CD14-positive monocyte (primary cell): Measurements from ENCODE around the gene DISP2. TPM values are rescaled to one million over a fixed set of nuclear protein-coding genes. Genes with fewer than 3 reads are reported as not detected.

Experiments
- DNase-seq, 3 donors: peaks; one replicate each; pipeline ENCODE4 v3.0.0-alpha.2; 2011 to 2022
- H2AFZ ChIP-seq: 2 replicates; pipeline ENCODE4 v1.6.0; 2012; ENCODE audit warnings: mild to moderate bottlenecking, low read depth, low read length, inconsistent platforms; ENCODE audit not compliant: insufficient read depth, poor library complexity, severe bottlenecking
- H3K27ac ChIP-seq, 2 donors: 1 replicate in 1 of 2; 2 replicates in 1 of 2; pipeline ENCODE4 v1.5.1; 2012 to 2013; ENCODE audit warnings: low read length in 2 of 2, control low read depth in 1 of 2, inconsistent platforms in 1 of 2, low read depth in 1 of 2, mild to moderate bottlenecking in 1 of 2
- H3K27me3 ChIP-seq, 2 donors: one replicate each; pipeline versions ENCODE4 v1.6.0 to v1.6.1; 2011 to 2013; ENCODE audit warnings: low read length in 2 of 2; ENCODE audit not compliant: control insufficient read depth in 2 of 2, insufficient read depth in 2 of 2
- H3K36me3 ChIP-seq, 2 donors: replicated peaks in 1 of 2; 1 replicate in 1 of 2; 2 replicates in 1 of 2; pipeline versions ENCODE4 v1.5.1 to v1.6.1; 2012 to 2013; ENCODE audit warnings: low read length in 2 of 2, control low read depth in 1 of 2, inconsistent platforms in 1 of 2, mild to moderate bottlenecking in 1 of 2; ENCODE audit not compliant: insufficient read depth in 2 of 2, control insufficient read depth in 1 of 2
- H3K4me1 ChIP-seq, 2 donors: 1 replicate in 1 of 2; 2 replicates in 1 of 2; pipeline versions ENCODE4 v1.5.1 to v1.6.1; 2012 to 2013; ENCODE audit warnings: low read length in 2 of 2, control low read depth in 1 of 2, inconsistent platforms in 1 of 2, mild to moderate bottlenecking in 1 of 2, moderate library complexity in 1 of 2; ENCODE audit not compliant: insufficient read depth in 2 of 2, control insufficient read depth in 1 of 2
- H3K4me2 ChIP-seq: replicated peaks from 2 replicates; pipeline ENCODE3; 2012; ENCODE audit warnings: low read length, moderate library complexity, mild to moderate bottlenecking; ENCODE audit not compliant: poor library complexity, severe bottlenecking; ENCODE audit errors: extremely low read depth
- H3K4me3 ChIP-seq, 3 experiments: fragments of 200-600 bp in 1 of 3; sonication (generic) in 1 of 3; replicated peaks in 1 of 3; 1 replicate in 2 of 3; 2 replicates in 1 of 3; pipeline ENCODE4 v1.5.1; 2011 to 2013; ENCODE audit warnings: low read length in 3 of 3, mild to moderate bottlenecking in 3 of 3, control low read depth in 2 of 3, low read depth in 2 of 3, inconsistent platforms in 1 of 3, moderate library complexity in 1 of 3
- H3K79me2 ChIP-seq: 2 replicates; pipeline ENCODE4 v1.6.0; 2012; ENCODE audit warnings: mild to moderate bottlenecking, control low read depth, inconsistent platforms, low read length, moderate library complexity; ENCODE audit not compliant: insufficient read depth
- H3K9ac ChIP-seq: 2 replicates; pipeline ENCODE4 v1.6.0; 2017; ENCODE audit warnings: low read length, mild to moderate bottlenecking; ENCODE audit not compliant: insufficient read depth, poor library complexity, severe bottlenecking
- H3K9me3 ChIP-seq, 2 donors: replicated peaks in 1 of 2; 1 replicate in 1 of 2; 2 replicates in 1 of 2; pipeline versions ENCODE4 v1.5.1 to v1.6.1; 2012 to 2013; ENCODE audit warnings: low read length in 2 of 2, control low read depth in 1 of 2; ENCODE audit not compliant: control insufficient read depth in 1 of 2, insufficient read depth in 1 of 2
- H4K20me1 ChIP-seq: 2 replicates; pipeline ENCODE4 v1.6.0; 2012; ENCODE audit warnings: mild to moderate bottlenecking, low read length, control low read depth, moderate library complexity; ENCODE audit not compliant: insufficient read depth
- H3K27ac Mint-ChIP-seq, 7 donors: one replicate each; pipeline ENCODE4 v1.8.0; 2020; ENCODE audit warnings: mild to moderate bottlenecking in 7 of 7, mixed read lengths in 7 of 7, moderate library complexity in 6 of 7, inconsistent platforms in 2 of 7
- H3K27me3 Mint-ChIP-seq, 3 donors: one replicate each; pipeline ENCODE4 v1.8.0; 2021 to 2022; ENCODE audit warnings: low read depth in 3 of 3, mild to moderate bottlenecking in 3 of 3, mixed read lengths in 3 of 3, moderate library complexity in 3 of 3, inconsistent platforms in 1 of 3
- H3K36me3 Mint-ChIP-seq, 2 donors: one replicate each; pipeline ENCODE4 v1.8.0; 2020; ENCODE audit warnings: mixed read lengths in 2 of 2, inconsistent platforms in 1 of 2, mild to moderate bottlenecking in 1 of 2
- H3K4me1 Mint-ChIP-seq: one replicate; pipeline ENCODE4 v1.8.0; 2020; ENCODE audit warnings: mild to moderate bottlenecking, mixed read lengths
- H3K4me3 Mint-ChIP-seq, 2 donors: one replicate each; pipeline ENCODE4 v1.8.0; 2020; ENCODE audit warnings: mild to moderate bottlenecking in 2 of 2, mixed read lengths in 2 of 2, moderate library complexity in 1 of 2
- H3K9me3 Mint-ChIP-seq, 7 donors: one replicate each; pipeline ENCODE4 v1.8.0; 2020 to 2022; ENCODE audit warnings: mixed read lengths in 7 of 7, mild to moderate bottlenecking in 6 of 7, moderate library complexity in 6 of 7, inconsistent platforms in 2 of 7
- WGBS: methylation state at CpG from one replicate; pipeline ENCODE4 v1.1.5; 2013; ENCODE audit warnings: missing lambda C conversion rate; ENCODE audit not compliant: insufficient coverage; 5-methylcytosine and 5-hydroxymethylcytosine counted together
- intact Hi-C, 2 donors: fragments of 100-400 bp; cut with micrococcal nuclease; formaldehyde crosslinking; loops; one replicate each; pipeline versions ENCODE4 v1.15.0 to v1.15.1; 2023
- polyA plus RNA-seq, 3 donors: library from polyadenylated mRNA; depleted of rRNA in 1 of 3; unstranded in 2 of 3; stranded (reverse) in 1 of 3; fragments of 300-500 nt in 2 of 3; fragments of >200 nt in 1 of 3; fragmentation: Illumina TruSeq in 2 of 3; gene quantifications; 1 replicate in 2 of 3; 2 replicates in 1 of 3; pipeline ENCODE4 v1.2.3, GENCODE V29; 2012 to 2021
- TF ChIP-seq, protein P1 (sequence below): fragments of 200-600 bp; IDR thresholded peaks from one replicate; pipeline ENCODE4 v1.8.0; 2022; ENCODE audit warnings: antibody characterized with exemption, mild to moderate bottlenecking

The DISP2 gene
- polyA plus RNA-seq, 3 donors = 0.01 TPM; not detected in 1

DNA sequence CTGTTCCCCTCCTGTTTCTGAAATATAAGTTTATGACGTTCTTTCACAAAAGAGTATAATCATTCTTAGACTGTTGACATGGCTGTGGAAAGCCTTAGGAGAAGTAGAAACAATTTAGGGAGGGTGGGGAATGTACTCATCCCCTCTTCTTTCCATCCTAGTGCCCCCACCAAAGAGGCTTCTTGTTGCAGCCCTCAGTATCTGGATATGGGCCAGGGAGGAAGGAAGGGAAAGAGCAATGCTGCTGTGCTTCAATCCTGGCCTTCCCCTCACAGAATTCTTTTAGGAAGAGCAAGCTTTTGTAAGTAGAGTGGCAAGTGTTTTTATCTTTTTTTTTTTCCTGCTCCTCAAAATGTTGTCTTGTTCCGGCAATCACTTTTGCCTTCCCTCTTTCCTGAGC is 32.8 kb upstream of the DISP2 start:
- Mint-ChIP-seq H3K4me1 (peaks cover 64% of the 10 kb centered on the region), H3K4me3 (peak overlapping the region; percentile 92 to 93), H3K27ac (peak overlapping the region; percentile 68 to 85 (median 74)), H3K9me3 (peaks cover 0 to 3% (median 0%) of the 10 kb centered on the region in 7 donors), H3K36me3 (peaks cover 39% of the 10 kb centered on the region in 2 donors), H3K27me3 (peaks cover 0 to 5% (median 2%) of the 10 kb centered on the region in 3 donors)
- Histone ChIP-seq H3K9me3 (no peaks in the 10 kb centered on the region), H4K20me1 (peaks cover 3% of the 10 kb centered on the region), H3K27ac (peak overlapping the region in 1 of 2 donors; percentile 72), H3K4me1 (peaks cover 39 to 58% of the 10 kb centered on the region in 2 donors), H3K36me3 (peaks cover 3 to 28% of the 10 kb centered on the region in 2 donors), H3K4me2 (peak overlapping the region; percentile 93), H3K27me3 (no peaks in the 10 kb centered on the region), H3K9ac (peak overlapping the region; percentile 69), H3K4me3 (peak overlapping the region; percentile 63 to 82 (median 68)), H3K79me2 (peaks cover 34% of the 10 kb centered on the region), H2AFZ (no peak overlapping the region)
- TF ChIP-seq, protein P1, sequence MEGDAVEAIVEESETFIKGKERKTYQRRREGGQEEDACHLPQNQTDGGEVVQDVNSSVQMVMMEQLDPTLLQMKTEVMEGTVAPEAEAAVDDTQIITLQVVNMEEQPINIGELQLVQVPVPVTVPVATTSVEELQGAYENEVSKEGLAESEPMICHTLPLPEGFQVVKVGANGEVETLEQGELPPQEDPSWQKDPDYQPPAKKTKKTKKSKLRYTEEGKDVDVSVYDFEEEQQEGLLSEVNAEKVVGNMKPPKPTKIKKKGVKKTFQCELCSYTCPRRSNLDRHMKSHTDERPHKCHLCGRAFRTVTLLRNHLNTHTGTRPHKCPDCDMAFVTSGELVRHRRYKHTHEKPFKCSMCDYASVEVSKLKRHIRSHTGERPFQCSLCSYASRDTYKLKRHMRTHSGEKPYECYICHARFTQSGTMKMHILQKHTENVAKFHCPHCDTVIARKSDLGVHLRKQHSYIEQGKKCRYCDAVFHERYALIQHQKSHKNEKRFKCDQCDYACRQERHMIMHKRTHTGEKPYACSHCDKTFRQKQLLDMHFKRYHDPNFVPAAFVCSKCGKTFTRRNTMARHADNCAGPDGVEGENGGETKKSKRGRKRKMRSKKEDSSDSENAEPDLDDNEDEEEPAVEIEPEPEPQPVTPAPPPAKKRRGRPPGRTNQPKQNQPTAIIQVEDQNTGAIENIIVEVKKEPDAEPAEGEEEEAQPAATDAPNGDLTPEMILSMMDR = no peak
- intact Hi-C loops = loop anchor here in 1 of 2 donors (1.0 to 2.0 kb wide), 2 partner anchors 9 to 14 kb away; no protein-coding TSS in a partner anchor
- no CpG with 5 or more reads among the region's 2 CpGs for WGBS
- no peak for DNase-seq

GRCh38 chr15:40325700-40326099 is 32.3 kb upstream of the DISP2 start:
- H2AFZ ChIP-seq = no peak overlapping the region
- Mint-ChIP-seq H3K27me3 (peaks cover 0 to 9% (median 2%) of the 10 kb centered on the region in 3 donors), H3K4me1 (peaks cover 69% of the 10 kb centered on the region), H3K27ac (peak overlapping the region; percentile 68 to 85 (median 74)), H3K36me3 (peaks cover 39 to 41% of the 10 kb centered on the region in 2 donors), H3K9me3 (peaks cover 0 to 3% (median 0%) of the 10 kb centered on the region in 7 donors), H3K4me3 (peak overlapping the region; percentile 92 to 93)
- TF ChIP-seq, protein P1 = no peak
- intact Hi-C loops = loop anchor here in 1 of 2 donors (1.0 to 2.0 kb wide), 2 partner anchors 9 to 13 kb away; no protein-coding TSS in a partner anchor
- H3K9me3 ChIP-seq = no peaks in the 10 kb centered on the region
- no peaks in the 10 kb centered on the region for H3K27me3 ChIP-seq
- H3K9ac ChIP-seq = no peak overlapping the region
- H3K4me1 ChIP-seq = peaks cover 44 to 63% of the 10 kb centered on the region in 2 donors
- H3K27ac ChIP-seq = peak overlapping the region in 1 of 2 donors; percentile 72
- DNase-seq = peak in 2 of 3 donors; percentile 43 to 50
- H3K4me2 ChIP-seq = peak overlapping the region; percentile 93
- peaks cover 3% of the 10 kb centered on the region for H4K20me1 ChIP-seq
- H3K36me3 ChIP-seq = peaks cover 3 to 29% of the 10 kb centered on the region in 2 donors
- no CpG with 5 or more reads among the region's 2 CpGs for WGBS
- H3K79me2 ChIP-seq = peaks cover 34% of the 10 kb centered on the region
- H3K4me3 ChIP-seq = peak overlapping the region; percentile 63 to 82 (median 68)
